SU-DHL-6 (cell line): ENCODE data around the gene RHEBL1.

ENCODE experiments used
- H2AFZ ChIP-seq: fragments of 200-600 bp; sonication (generic); 2 replicates; pipeline ENCODE4 v1.6.1; 2014; ENCODE audit warnings: low read depth, mild to moderate bottlenecking, moderate library complexity, mixed read lengths, antibody characterized with exemption, low read length; ENCODE audit not compliant: severe bottlenecking
- H3F3A ChIP-seq: fragments of 200-600 bp; shearing (Covaris generic); 2 replicates; pipeline ENCODE4 v1.6.0; 2016; ENCODE audit warnings: antibody characterized with exemption, mild to moderate bottlenecking; ENCODE audit not compliant: insufficient read depth
- H3K27ac ChIP-seq: fragments of 200-600 bp; sonication (generic); 2 replicates; pipeline ENCODE4 v1.5.1; 2016; ENCODE audit warnings: low read depth, mild to moderate bottlenecking, low read length, moderate library complexity, mixed read lengths
- H3K27me3 ChIP-seq: fragments of 200-600 bp; sonication (generic), shearing (Covaris generic); 2 replicates; pipeline ENCODE4 v1.6.0; 2014; ENCODE audit warnings: mild to moderate bottlenecking, low read length
- H3K36me3 ChIP-seq: fragments of 200-600 bp; sonication (generic); 2 replicates; pipeline ENCODE4 v1.6.1; 2014; ENCODE audit warnings: mild to moderate bottlenecking, low read length, mixed read lengths
- H3K4me2 ChIP-seq: fragments of 300-600, 200-600 bp; shearing (Covaris generic), sonication (generic); 2 replicates; pipeline ENCODE4 v1.6.0; 2014; ENCODE audit warnings: low read length, low read depth, mild to moderate bottlenecking; ENCODE audit not compliant: poor library complexity, severe bottlenecking
- H3K4me3 ChIP-seq: fragments of 200-600 bp; sonication (generic); 2 replicates; pipeline ENCODE4 v1.5.1; 2014; ENCODE audit warnings: antibody characterized with exemption, low read length, mild to moderate bottlenecking, mixed read lengths; ENCODE audit not compliant: insufficient read depth, poor library complexity, severe bottlenecking
- H3K79me2 ChIP-seq: fragments of 200-600 bp; sonication (generic); 2 replicates; pipeline ENCODE4 v1.6.1; 2014; ENCODE audit warnings: mild to moderate bottlenecking, low read length, moderate library complexity; ENCODE audit not compliant: insufficient read depth
- H3K9ac ChIP-seq: fragments of 200-600 bp; sonication (generic); 2 replicates; pipeline ENCODE4 v1.7.0; 2014; ENCODE audit warnings: mild to moderate bottlenecking, low read length
- H3K9me2 ChIP-seq: fragments of 200-600 bp; sonication (generic); replicated peaks from 2 replicates; pipeline ENCODE4 v1.6.1; 2014; ENCODE audit warnings: low read length; ENCODE audit not compliant: insufficient read depth
- H3K9me3 ChIP-seq: fragments of 200-600 bp; sonication (generic); 2 replicates; pipeline ENCODE4 v1.6.1; 2014; ENCODE audit warnings: low read length, mixed read lengths; ENCODE audit not compliant: insufficient read depth
- H4K20me1 ChIP-seq: fragments of 200-600 bp; sonication (generic); 2 replicates; pipeline ENCODE4 v1.6.1; 2014; ENCODE audit warnings: low read depth, mild to moderate bottlenecking, antibody characterized with exemption, low read length, moderate library complexity, mixed read lengths
- EZH2phosphoT487 ChIP-seq: fragments of 200-600 bp; sonication (generic), shearing (Covaris generic); conservative IDR thresholded peaks from 2 replicates; pipeline ENCODE4 v1.6.1; 2018; ENCODE audit warnings: mild to moderate bottlenecking, antibody characterized with exemption, low read length, moderate library complexity, mixed read lengths
- TF ChIP-seq, protein P1 (sequence below): fragments of 200-600 bp; sonication (generic); IDR thresholded peaks from one replicate; pipeline ENCODE4 v1.5.1; 2017; ENCODE audit warnings: antibody characterized with exemption, mild to moderate bottlenecking, low read length, moderate library complexity; ENCODE audit not compliant: insufficient read depth, poor library complexity, severe bottlenecking

RHEBL1 gene

DNA sequence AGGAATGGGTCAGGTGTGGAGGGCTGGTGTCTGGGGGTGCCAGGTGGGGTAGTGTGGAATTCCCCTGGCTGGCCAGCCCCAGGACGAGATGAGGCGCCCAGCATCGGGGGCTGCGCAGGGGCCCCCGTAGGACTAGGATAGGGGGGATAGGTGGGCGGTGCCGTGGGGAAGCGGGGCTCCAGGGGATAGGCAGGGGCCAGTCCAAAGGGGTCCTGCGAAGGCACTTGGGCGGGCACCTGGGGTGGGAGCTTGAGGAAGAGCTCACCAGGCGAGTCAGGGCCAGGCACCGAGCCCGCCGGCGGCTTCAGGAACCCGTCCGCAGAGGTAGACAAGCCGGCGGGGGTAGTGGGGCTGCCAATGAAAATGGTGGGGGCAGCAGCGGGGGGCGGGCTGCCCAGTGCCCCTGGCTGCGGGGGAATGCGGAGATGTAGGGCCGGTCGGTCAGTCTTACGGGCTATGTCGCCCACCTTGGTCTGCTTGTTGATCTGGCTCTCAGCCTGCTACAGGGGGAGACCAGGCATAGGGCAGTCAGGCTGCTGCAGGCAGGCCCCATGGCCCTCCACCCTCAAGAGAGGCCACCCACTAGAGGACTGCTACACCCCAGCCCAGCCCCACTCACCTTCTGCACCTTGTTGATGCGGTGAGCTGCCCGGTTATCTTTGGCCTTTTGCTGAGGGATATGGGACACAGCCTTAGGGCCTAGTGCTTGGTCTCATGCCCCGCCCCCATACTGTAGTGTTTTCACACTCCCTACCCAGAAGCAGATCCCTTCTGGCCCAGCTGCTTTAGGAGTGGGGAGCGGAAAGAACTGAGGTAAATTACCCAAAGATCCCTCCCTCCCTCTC is 28.5 kb downstream of the RHEBL1 start:
- Histone ChIP-seq H3K79me2 (no peaks in the 10 kb centered on the region), H3K27me3 (no peaks in the 10 kb centered on the region), H3F3A (no peaks in the 10 kb centered on the region), H3K27ac (no peak overlapping the region), H3K9me3 (no peaks in the 10 kb centered on the region), H3K4me3 (no peak overlapping the region), H3K36me3 (peaks cover 6% of the 10 kb centered on the region), H3K9ac (no peak overlapping the region), H2AFZ (no peak overlapping the region), H3K9me2 (no peaks in the 10 kb centered on the region), H4K20me1 (no peaks in the 10 kb centered on the region), H3K4me2 (no peak overlapping the region)
- TF ChIP-seq, protein P1, sequence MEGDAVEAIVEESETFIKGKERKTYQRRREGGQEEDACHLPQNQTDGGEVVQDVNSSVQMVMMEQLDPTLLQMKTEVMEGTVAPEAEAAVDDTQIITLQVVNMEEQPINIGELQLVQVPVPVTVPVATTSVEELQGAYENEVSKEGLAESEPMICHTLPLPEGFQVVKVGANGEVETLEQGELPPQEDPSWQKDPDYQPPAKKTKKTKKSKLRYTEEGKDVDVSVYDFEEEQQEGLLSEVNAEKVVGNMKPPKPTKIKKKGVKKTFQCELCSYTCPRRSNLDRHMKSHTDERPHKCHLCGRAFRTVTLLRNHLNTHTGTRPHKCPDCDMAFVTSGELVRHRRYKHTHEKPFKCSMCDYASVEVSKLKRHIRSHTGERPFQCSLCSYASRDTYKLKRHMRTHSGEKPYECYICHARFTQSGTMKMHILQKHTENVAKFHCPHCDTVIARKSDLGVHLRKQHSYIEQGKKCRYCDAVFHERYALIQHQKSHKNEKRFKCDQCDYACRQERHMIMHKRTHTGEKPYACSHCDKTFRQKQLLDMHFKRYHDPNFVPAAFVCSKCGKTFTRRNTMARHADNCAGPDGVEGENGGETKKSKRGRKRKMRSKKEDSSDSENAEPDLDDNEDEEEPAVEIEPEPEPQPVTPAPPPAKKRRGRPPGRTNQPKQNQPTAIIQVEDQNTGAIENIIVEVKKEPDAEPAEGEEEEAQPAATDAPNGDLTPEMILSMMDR = no peak
- no peak for TF ChIP-seq EZH2phosphoT487

DNA sequence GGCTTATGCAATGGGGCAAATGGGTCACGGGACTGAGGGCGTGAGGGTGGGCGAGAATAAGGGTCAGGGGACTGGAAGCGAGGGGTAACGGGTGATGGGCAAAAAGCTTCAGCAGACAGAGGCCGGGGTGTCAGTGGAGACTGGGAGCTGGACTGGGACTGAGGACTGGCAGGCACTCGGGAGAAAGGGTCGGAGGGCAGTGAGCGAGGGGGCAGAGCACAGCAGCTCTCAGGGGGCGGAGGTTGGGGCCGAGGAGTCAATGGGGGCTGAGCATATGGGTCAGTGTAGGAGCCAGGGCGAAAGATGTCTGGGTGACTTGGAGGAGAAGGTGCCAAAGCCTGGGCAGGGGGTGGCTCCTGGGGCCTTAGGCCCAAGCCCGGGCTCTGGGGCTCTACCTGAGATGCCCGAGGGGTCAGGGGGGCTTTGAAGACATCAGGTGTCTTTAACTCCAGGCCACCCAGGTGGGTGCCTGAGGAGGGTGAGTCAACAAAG is 29.4 kb downstream of the RHEBL1 start:
- Histone ChIP-seq H3K36me3 (peaks cover 6% of the 10 kb centered on the region), H2AFZ (no peak overlapping the region), H3K9me3 (no peaks in the 10 kb centered on the region), H3K27ac (no peak overlapping the region), H3K4me3 (no peak overlapping the region), H3K27me3 (no peaks in the 10 kb centered on the region), H4K20me1 (no peaks in the 10 kb centered on the region), H3K79me2 (no peaks in the 10 kb centered on the region), H3K9ac (no peak overlapping the region), H3F3A (no peaks in the 10 kb centered on the region), H3K4me2 (no peak overlapping the region), H3K9me2 (no peaks in the 10 kb centered on the region)
- no peak for TF ChIP-seq EZH2phosphoT487
- TF ChIP-seq, protein P1 = no peak

- no peak overlapping the region for H3K9ac ChIP-seq
Measured at GRCh38 chr12:49039421-49040363, 30.1 kb downstream of the RHEBL1 start.

More at GRCh38 chr12:49039421-49040363, 30.1 kb downstream of the RHEBL1 start:
- H2AFZ ChIP-seq = no peak overlapping the region
- no peak overlapping the region for H3K4me3 ChIP-seq
- no peak overlapping the region for H3K27ac ChIP-seq
- no peaks in the 10 kb centered on the region for H3F3A ChIP-seq
- no peaks in the 10 kb centered on the region for H3K79me2 ChIP-seq
- no peaks in the 10 kb centered on the region for H3K9me2 ChIP-seq
- no peaks in the 10 kb centered on the region for H4K20me1 ChIP-seq
- H3K27me3 ChIP-seq = no peaks in the 10 kb centered on the region
- peaks cover 6% of the 10 kb centered on the region for H3K36me3 ChIP-seq
- no peak for TF ChIP-seq EZH2phosphoT487
- TF ChIP-seq, protein P1 = no peak
- no peak overlapping the region for H3K4me2 ChIP-seq
- H3K9me3 ChIP-seq = no peaks in the 10 kb centered on the region
